Measurements from ENCODE around the gene FAM186B.

FAM186B gene

GRCh38 chr12:49552014-49552413, 53.4 kb downstream of the FAM186B start:
- DNase-seq (ENCODE audit: low read depth in 2 of 2): no peak

GRCh38 chr12:49550693-49551252, 54.7 kb downstream of the FAM186B start:
- no peak for DNase-seq (ENCODE audit: low read depth in 2 of 2)

- no peak for DNase-seq (ENCODE audit: low read depth in 2 of 2)
These were observed 55.4 kb downstream of the FAM186B start for GRCh38 chr12:49549735-49550692.

GRCh38 chr12:49548822-49549648, 56.4 kb downstream of the FAM186B start:
- DNase-seq (ENCODE audit: low read depth in 2 of 2): no peak

GRCh38 chr12:49548481-49548821, 57.0 kb downstream of the FAM186B start:
- DNase-seq (ENCODE audit: low read depth in 2 of 2): no peak

GRCh38 chr12:49547090-49547690, 58.2 kb downstream of the FAM186B start:
- no peak for DNase-seq (ENCODE audit: low read depth in 2 of 2)

GRCh38 chr12:49546481-49546880, 59.0 kb downstream of the FAM186B start:
- DNase-seq (ENCODE audit: low read depth in 2 of 2): no peak

GRCh38 chr12:49545815-49546214, 59.6 kb downstream of the FAM186B start:
- no peak for DNase-seq (ENCODE audit: low read depth in 2 of 2)

GRCh38 chr12:49543914-49544815, 61.3 kb downstream of the FAM186B start:
- no peak for DNase-seq (ENCODE audit: low read depth in 2 of 2)

- DNase-seq (ENCODE audit: low read depth in 2 of 2): no peak
These were observed 62.1 kb downstream of the FAM186B start for GRCh38 chr12:49543221-49543913.

DNA sequence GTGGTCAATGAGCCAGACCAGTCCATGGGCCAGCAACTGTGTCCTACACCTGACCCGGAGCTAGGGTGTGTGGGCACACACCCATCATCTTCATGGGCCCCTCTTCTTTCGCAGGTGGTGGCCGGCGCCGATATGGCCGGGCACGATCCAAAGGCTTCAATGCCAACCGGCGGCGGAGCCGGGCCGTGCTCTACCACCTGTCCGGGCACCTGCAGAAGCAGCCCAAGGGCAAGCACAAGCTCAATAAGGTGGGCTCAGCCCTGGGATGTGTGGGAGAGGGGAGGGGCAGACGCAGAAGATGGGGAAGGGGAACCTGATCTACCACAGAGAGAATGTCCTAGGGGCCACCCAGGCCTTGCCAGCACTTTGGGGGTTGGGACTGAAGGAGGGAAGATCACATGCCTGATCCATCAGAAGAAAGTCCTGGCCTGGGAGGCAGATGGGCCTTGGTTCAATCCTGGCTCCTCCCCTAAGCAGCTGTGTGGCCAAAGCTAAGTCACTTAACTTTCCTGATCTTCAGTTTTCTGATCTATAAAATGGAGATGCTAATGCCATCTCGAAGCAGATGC, 62.8 kb downstream of the FAM186B start:
- DNase-seq (ENCODE audit: low read depth in 2 of 2): no peak

- DNase-seq (ENCODE audit: low read depth in 2 of 2): no peak
These were observed 63.4 kb downstream of the FAM186B start for GRCh38 chr12:49541911-49542505.

GRCh38 chr12:49541140-49541861, 64.1 kb downstream of the FAM186B start:
- DNase-seq (ENCODE audit: low read depth in 2 of 2): no peak

DNA sequence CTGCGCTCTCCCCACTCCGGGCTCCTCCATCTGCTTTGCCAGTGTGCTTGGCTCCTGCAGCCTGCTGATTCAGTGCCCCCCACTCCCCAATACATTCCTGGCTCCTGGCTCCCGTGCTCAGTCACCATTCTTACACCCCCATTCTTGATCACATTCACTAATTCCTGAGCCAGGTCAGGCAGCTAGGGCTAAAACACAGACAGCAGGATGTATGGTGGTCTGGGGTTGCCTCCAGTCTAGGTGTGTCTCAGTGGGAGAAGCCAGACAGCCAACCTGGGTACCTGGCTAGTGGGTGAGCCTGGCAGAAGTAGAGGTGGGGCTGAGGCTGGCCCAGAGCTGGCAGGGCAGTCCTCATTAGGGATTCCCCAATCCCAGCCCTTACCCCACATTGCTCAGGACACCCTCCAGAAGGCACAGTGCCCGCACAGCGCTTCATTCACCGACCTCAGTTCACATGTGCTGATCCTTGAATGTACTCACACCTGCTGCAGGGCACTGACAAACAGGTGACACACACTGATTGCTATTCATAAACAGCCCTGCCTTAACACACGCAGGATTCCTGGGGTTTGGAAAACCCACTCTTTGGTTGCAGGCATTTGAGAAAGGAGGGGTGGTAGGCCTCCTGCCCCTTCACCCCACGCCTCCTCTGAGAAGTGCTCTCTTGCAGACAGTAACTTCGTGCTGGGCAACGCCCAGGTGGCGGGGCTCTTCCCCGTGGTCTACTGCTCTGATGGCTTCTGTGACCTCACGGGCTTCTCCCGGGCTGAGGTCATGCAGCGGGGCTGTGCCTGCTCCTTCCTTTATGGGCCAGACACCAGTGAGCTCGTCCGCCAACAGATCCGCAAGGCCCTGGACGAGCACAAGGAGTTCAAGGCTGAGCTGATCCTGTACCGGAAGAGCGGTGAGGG, 65.0 kb downstream of the FAM186B start:
- DNase-seq (ENCODE audit: low read depth in 2 of 2): no peak

DNA sequence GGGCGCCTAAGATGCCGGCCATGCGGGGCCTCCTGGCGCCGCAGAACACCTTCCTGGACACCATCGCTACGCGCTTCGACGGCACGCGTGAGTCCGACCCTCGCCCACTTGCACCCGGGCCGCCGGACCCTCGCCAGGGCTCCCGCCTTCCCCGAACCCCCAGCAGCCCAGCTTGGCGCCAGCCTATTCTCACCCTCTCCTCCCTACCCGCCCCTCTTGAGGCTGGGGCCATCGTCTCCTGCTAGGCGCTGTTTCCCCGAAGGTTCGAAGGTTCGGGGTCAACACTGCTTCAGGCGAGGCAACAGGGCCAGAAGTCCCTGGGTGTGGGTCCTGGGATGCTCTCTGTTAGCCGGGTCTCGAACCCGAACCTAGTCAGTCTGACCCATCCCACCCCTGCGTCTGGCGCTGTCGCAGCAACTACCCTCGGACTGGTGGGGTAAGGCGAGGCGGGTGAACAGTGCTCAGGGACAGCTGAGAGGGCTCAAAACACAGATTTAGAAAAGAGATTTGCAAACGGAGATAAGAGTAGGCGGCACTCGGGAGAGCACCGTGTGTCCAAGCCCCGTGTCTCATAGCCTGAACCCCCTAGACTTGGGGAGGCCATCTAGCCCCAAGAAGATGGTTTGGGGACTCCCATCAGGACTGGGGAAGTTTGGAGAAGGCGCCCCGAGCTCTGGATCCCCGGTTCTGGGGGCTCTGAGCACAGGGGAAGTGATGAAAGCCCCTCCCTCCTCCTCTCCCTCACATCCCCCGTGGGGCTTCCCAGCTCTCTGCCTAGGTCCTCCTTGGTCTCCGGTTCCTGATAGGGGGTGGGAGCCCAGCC, 65.8 kb downstream of the FAM186B start:
- no peak for DNase-seq (ENCODE audit: low read depth in 2 of 2)

DNA sequence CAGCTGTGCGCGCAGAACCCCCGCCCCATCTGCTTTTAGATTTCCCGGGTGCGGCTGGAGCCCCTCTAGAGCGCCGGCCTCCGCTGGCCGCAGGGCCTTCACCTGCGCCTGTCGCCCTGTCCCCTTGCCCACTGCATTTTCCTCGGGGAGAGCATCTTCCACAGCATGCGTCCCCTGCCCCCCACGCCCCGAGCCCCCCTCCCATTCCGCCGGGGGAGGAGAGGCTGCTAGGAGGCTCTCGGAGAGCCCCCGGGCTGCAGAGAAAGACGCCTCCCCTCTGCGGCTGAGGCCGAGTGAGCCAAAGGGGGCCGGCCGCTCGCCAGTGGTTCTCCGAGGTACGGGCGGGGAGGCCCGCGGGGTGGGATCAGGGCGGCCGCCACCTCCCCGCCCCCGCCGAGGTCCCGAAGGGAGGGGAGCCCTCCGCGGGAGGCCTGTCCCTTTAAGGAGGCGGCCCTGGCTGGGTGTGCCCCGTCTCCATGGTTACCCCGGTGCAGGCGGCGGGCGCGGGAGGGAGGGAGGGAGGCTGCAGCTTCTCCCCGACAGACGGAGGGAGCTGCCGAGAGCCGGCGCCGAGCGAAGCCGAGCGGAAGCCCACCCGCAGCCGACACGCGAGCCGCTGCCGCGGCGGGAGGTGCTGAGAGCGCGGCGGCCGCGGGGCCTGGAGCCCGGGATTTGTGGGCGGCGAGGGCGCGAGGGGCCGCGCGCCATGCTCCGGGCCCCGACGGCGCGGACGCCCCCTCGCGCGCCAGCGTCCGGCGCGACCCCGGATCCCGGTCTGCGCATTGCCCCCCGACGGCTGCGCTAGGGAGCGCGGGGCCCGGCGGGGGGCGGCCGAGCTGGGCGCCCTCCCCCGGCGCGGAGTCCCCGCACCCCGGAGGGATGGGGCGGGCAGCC, 66.7 kb downstream of the FAM186B start, which contains the start of gene KCNH3:
KCNH3 (plus strand) TSS at position 521 of the 894 bp plus-strand sequence. CDS start 387 bp downstream, outside the sequence.
- DNase-seq (ENCODE audit: low read depth in 2 of 2): peak; percentile 62 to 72

All from stimulated activated CD4-positive, alpha-beta T cell treated with anti-CD3 and anti-CD28 coated beads, Interleukin-4, amount 100 ng/mL, for 48 hours (primary cell).